IPS-18a (cell line): ENCODE results near the gene HAUS5.
A peak's percentile ranks its signal among the peaks of the same experiment; 100 is the strongest.

Experiments used
- H3K27ac ChIP-seq: one replicate; pipeline ENCODE4 v1.5.1; 2013; ENCODE audit warnings: low read length
- H3K27me3 ChIP-seq: one replicate; pipeline ENCODE4 v1.6.1; 2013; ENCODE audit warnings: mild to moderate bottlenecking, low read length; ENCODE audit not compliant: control insufficient read depth, insufficient read depth
- H3K36me3 ChIP-seq: one replicate; pipeline ENCODE4 v1.6.1; 2013; ENCODE audit warnings: low read depth, low read length; ENCODE audit not compliant: control insufficient read depth
- H3K4me1 ChIP-seq: one replicate; pipeline ENCODE4 v1.6.1; 2013; ENCODE audit warnings: low read depth, low read length; ENCODE audit not compliant: control insufficient read depth
- H3K4me3 ChIP-seq: one replicate; pipeline ENCODE4 v1.5.1; 2013; ENCODE audit warnings: low read length
- H3K9ac ChIP-seq: one replicate; pipeline ENCODE4 v1.6.1; 2013; ENCODE audit warnings: mild to moderate bottlenecking, low read length, moderate library complexity
- H3K9me3 ChIP-seq: one replicate; pipeline ENCODE4 v1.6.1; 2013; ENCODE audit warnings: low read depth, low read length; ENCODE audit not compliant: control insufficient read depth

The HAUS5 gene

DNA sequence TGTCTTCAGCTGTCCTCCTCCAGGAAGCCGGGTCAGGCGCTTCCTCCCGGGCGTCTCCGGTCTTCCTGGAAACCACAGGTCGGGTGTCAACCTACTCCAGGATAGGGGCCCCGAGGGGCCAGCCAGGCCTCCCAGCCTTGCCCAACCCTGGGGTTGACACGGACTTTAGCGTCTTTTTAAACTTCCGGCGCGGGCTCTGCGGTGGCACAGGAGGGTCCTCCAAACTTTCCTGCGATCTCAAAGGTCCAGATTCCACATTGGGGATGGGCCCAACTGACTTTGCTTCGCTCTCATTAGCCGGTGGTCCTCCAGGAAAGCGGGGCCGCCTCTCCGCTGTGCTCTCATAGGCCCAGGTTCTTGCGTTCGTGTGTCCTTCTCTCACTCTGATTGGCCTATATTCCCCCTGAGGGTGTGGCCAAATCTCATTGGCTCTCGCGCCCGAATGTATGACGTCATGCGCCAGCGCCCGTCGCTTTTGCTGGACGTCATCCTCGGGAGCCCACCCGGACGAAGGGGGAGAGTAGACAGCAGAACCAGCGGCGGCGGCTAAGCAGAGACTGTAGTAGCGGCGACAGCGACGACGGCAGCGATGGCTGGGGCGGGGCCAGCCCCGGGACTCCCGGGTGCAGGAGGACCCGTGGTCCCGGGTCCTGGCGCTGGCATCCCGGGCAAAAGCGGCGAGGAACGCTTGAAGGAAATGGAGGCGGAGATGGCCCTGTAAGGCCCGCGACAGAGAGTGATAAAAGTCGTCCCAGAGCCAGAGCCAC is 16.2 kb downstream of the HAUS5 start, which contains the start of gene RBM42:
Gene RBM42, plus strand, starts transcription at position 472 of the 767 bp plus-strand sequence. Its CDS starts 118 bp downstream, at position 590.
- Histone ChIP-seq H3K27me3 (no peaks in the 10 kb centered on the region), H3K27ac (peak within 1 kb of the TSS; percentile 42), H3K9ac (peak within 1 kb of the TSS; percentile 63), H3K4me3 (peak within 1 kb of the TSS; percentile 81), H3K4me1 (no peaks in the 10 kb centered on the region), H3K9me3 (no peaks in the 10 kb centered on the region), H3K36me3 (peaks cover 24% of the 10 kb centered on the region)

DNA sequence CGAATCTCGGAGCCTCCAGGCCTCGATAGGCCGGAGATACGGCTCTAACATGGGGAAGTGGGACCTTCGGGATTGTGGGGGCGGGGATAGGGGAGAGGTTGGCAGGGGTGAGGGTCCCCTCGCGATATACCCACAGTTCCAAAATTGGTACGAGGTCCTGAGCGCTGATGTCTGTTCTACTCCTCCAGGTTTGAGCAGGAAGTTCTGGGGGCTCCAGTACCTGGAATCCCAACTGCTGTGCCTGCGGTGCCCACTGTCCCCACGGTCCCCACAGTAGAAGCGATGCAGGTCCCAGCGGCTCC is 16.7 kb downstream of the HAUS5 start:
- no peak overlapping the region for H3K27ac ChIP-seq
- H3K9me3 ChIP-seq, result no peaks in the 10 kb centered on the region

GRCh38 chr19:35633727-35634440 is 21.3 kb downstream of the HAUS5 start:
- Histone ChIP-seq H3K27me3 (no peaks in the 10 kb centered on the region), H3K9me3 (no peaks in the 10 kb centered on the region), H3K9ac (no peak overlapping the region), H3K36me3 (peaks cover 50% of the 10 kb centered on the region), H3K27ac (no peak overlapping the region), H3K4me3 (no peak overlapping the region), H3K4me1 (peaks cover 2% of the 10 kb centered on the region)

More for the DNA sequence above, 16.7 kb downstream of the HAUS5 start:
- Histone ChIP-seq H3K4me3 (peak overlapping the region; percentile 81), H3K9ac (peak overlapping the region; percentile 63), H3K4me1 (no peaks in the 10 kb centered on the region), H3K36me3 (peaks cover 29% of the 10 kb centered on the region), H3K27me3 (no peaks in the 10 kb centered on the region)

DNA sequence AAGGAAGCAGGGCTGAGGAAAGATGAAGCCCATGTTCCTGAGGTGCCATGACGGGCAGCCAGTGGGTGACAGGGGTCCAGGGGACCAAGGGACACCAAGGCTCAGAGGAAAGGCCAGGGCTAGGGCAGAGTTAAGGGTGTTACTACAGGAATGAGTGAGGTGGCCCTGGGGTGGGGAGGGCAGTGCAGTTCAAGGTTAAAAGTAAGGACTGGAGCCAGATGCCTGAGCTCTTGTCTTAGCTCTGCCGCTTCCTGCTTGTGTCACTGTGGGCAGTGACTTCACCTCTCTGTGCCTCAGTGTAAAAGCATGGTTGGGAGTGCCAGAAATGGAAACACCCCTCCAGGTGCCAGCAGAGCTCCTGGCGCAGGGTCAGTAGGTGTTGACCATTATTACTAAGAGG is 24.1 kb downstream of the HAUS5 start:
- H3K9me3 ChIP-seq, result no peaks in the 10 kb centered on the region
- peaks cover 12% of the 10 kb centered on the region for H3K4me1 ChIP-seq
- H3K27me3 ChIP-seq, result no peaks in the 10 kb centered on the region
- no peak overlapping the region for H3K27ac ChIP-seq
- no peak overlapping the region for H3K4me3 ChIP-seq
- peaks cover 42% of the 10 kb centered on the region for H3K36me3 ChIP-seq
- no peak overlapping the region for H3K9ac ChIP-seq

DNA sequence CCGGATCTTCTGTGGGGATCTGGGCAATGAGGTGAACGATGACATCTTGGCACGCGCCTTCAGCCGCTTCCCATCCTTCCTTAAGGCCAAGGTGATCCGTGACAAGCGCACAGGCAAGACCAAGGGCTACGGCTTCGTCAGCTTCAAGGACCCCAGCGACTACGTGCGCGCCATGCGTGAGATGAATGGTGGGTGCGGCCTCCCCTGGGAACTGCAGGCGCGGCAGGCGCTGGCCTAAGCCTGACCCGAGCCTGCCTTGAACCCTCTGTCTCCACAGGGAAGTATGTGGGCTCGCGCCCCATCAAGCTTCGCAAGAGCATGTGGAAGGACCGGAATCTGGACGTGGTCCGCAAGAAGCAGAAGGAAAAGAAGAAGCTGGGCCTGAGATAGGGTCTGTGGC is 24.6 kb downstream of the HAUS5 start:
- no peak overlapping the region for H3K9ac ChIP-seq
- peaks cover 39% of the 10 kb centered on the region for H3K36me3 ChIP-seq
- no peak overlapping the region for H3K4me3 ChIP-seq
- H3K27ac ChIP-seq, result no peak overlapping the region
- H3K9me3 ChIP-seq, result no peaks in the 10 kb centered on the region
- H3K4me1 ChIP-seq, result peaks cover 15% of the 10 kb centered on the region
- H3K27me3 ChIP-seq, result no peaks in the 10 kb centered on the region

- H3K9ac ChIP-seq, result no peak overlapping the region
- H3K27me3 ChIP-seq, result peaks cover 4% of the 10 kb centered on the region
- no peak overlapping the region for H3K4me3 ChIP-seq
- H3K27ac ChIP-seq, result no peak overlapping the region
- peaks cover 21% of the 10 kb centered on the region for H3K36me3 ChIP-seq
- no peaks in the 10 kb centered on the region for H3K9me3 ChIP-seq
- peaks cover 16% of the 10 kb centered on the region for H3K4me1 ChIP-seq
These were observed 26.7 kb downstream of the HAUS5 start for GRCh38 chr19:35639321-35639639.

GRCh38 chr19:35639863-35640262 is 27.3 kb downstream of the HAUS5 start:
- Histone ChIP-seq H3K36me3 (peaks cover 20% of the 10 kb centered on the region), H3K9ac (no peak overlapping the region), H3K4me3 (no peak overlapping the region), H3K4me1 (peaks cover 16% of the 10 kb centered on the region), H3K9me3 (no peaks in the 10 kb centered on the region), H3K27me3 (peaks cover 4% of the 10 kb centered on the region), H3K27ac (no peak overlapping the region)

- peaks cover 16% of the 10 kb centered on the region for H3K4me1 ChIP-seq
- H3K9ac ChIP-seq, result no peak within 1 kb of the TSS
- H3K4me3 ChIP-seq, result peak within 1 kb of the TSS; percentile 28
- H3K36me3 ChIP-seq, result peaks cover 15% of the 10 kb centered on the region
- no peaks in the 10 kb centered on the region for H3K9me3 ChIP-seq
- H3K27ac ChIP-seq, result no peak within 1 kb of the TSS
- H3K27me3 ChIP-seq, result peaks cover 16% of the 10 kb centered on the region
These were observed 29.1 kb downstream of the HAUS5 start, which contains the start of gene ETV2 for GRCh38 chr19:35641515-35642151. Gene ETV2 (plus strand): TSS chr19:35641745. CDS start chr19:35642461, 716 bp downstream.

- peaks cover 17% of the 10 kb centered on the region for H3K27me3 ChIP-seq
- no peak overlapping the region for H3K4me3 ChIP-seq
- H3K9ac ChIP-seq, result no peak overlapping the region
- peaks cover 16% of the 10 kb centered on the region for H3K4me1 ChIP-seq
- peaks cover 8% of the 10 kb centered on the region for H3K36me3 ChIP-seq
- no peak overlapping the region for H3K27ac ChIP-seq
- H3K9me3 ChIP-seq, result no peaks in the 10 kb centered on the region
These were observed 29.8 kb downstream of the HAUS5 start for GRCh38 chr19:35642312-35642711.

- Histone ChIP-seq H3K27me3 (peaks cover 17% of the 10 kb centered on the region), H3K4me1 (peaks cover 16% of the 10 kb centered on the region), H3K9me3 (no peaks in the 10 kb centered on the region), H3K4me3 (peak overlapping the region; percentile 49), H3K36me3 (peaks cover 3% of the 10 kb centered on the region), H3K27ac (no peak overlapping the region), H3K9ac (peak overlapping the region; percentile 47)
These were observed 30.3 kb downstream of the HAUS5 start for GRCh38 chr19:35642798-35643254.

- peaks cover 17% of the 10 kb centered on the region for H3K27me3 ChIP-seq
- peak overlapping the region; percentile 49 for H3K4me3 ChIP-seq
- no peak overlapping the region for H3K27ac ChIP-seq
- no peaks in the 10 kb centered on the region for H3K9me3 ChIP-seq
- peaks cover 16% of the 10 kb centered on the region for H3K4me1 ChIP-seq
- peak overlapping the region; percentile 47 for H3K9ac ChIP-seq
- H3K36me3 ChIP-seq, result no peaks in the 10 kb centered on the region
These were observed 31.0 kb downstream of the HAUS5 start for GRCh38 chr19:35643255-35644205.
